Measurements from ENCODE around the gene UBAC2.
"Not testable (repeated sequence)": the region's sequence is repeated elsewhere in the genome, so short reads cannot be mapped to it uniquely, and the experiment has no call there.

DNA sequence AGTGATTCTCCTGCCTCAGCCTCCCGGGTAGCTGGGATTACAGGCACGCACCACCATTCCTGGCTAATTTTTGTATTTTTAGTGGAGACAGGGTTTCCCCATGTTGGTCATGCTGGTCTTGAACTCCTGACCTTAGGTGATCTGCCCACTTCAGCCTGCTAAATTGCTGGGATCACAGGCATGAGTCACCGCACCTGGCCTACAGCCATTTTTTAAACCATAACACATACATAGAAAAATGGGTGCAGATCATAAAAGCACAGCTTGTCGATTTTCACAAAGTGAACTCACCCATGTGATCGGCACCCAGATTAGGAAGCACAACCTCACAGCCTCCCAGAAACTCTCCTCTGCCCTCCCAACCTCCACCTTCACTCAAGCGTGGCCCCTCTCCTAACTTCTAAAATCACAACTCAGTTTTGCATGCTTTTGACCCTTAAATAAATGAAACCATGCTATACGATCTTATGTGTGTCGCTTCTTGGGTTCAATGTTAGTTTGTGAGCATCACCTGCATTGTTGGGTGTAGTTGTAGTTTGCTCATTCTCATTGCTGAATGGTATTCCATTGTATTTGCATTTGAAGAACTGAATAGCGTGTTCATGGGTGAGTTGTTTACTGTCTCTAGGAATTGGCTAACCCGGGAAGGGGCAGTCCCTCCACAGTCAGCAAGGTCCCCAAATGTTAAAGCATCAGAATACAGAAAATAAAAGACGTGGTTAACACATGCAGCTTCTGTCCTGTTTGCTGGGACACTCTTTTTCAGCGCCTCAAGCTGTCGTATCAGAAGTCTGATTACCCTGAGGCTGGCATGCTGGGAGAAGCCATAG is 210.2 kb downstream of the UBAC2 start:
- TF ChIP-seq, protein P1, sequence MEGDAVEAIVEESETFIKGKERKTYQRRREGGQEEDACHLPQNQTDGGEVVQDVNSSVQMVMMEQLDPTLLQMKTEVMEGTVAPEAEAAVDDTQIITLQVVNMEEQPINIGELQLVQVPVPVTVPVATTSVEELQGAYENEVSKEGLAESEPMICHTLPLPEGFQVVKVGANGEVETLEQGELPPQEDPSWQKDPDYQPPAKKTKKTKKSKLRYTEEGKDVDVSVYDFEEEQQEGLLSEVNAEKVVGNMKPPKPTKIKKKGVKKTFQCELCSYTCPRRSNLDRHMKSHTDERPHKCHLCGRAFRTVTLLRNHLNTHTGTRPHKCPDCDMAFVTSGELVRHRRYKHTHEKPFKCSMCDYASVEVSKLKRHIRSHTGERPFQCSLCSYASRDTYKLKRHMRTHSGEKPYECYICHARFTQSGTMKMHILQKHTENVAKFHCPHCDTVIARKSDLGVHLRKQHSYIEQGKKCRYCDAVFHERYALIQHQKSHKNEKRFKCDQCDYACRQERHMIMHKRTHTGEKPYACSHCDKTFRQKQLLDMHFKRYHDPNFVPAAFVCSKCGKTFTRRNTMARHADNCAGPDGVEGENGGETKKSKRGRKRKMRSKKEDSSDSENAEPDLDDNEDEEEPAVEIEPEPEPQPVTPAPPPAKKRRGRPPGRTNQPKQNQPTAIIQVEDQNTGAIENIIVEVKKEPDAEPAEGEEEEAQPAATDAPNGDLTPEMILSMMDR (conservative IDR thresholded peaks at IDR 0.05; ENCODE audit: low read depth, low read length), result not testable (repeated sequence)
- TF ChIP-seq EZH2 (IDR thresholded peaks at IDR 0.05; ENCODE audit: borderline replicate concordance, low read depth, low read length, poor library complexity, severe bottlenecking), result not testable (repeated sequence)
